ENCODE measurements around the gene DNAL1.
"Not testable (repeated sequence)": the region's sequence is repeated elsewhere in the genome, so short reads cannot be mapped to it uniquely, and the experiment has no call there.

The DNAL1 gene

GRCh38 chr14:73640796-73641365, 3.9 kb upstream of the DNAL1 start:
- DNase-seq (ENCODE audit: low read depth in 2 of 2), result no peak

DNA sequence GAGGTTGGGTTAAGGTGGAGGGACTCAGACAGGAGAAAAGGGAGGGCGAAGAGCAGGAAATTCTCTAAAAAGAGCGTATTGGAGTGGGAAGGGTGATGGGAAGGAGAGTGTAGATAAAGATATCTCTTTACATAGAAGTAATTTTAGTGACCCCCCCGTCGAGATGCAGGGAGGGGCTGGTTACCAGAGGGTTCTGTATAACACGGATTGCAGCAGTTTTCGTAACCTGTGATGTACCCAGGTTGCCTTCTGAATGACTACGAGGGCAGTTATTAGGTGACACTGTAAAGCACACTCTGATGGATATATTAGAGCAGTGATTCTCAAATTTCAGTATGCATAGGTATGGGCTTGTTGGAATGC, 443 bp downstream of the DNAL1 start:
- DNase-seq (ENCODE audit: low read depth in 2 of 2), result no peak

- no peak for DNase-seq (ENCODE audit: low read depth in 2 of 2)
Observed at GRCh38 chr14:73651005-73651404, 6.2 kb downstream of the DNAL1 start.

GRCh38 chr14:73655851-73656250, 11.1 kb downstream of the DNAL1 start:
- DNase-seq (ENCODE audit: low read depth in 2 of 2), result no peak

GRCh38 chr14:73659202-73659601, 14.4 kb downstream of the DNAL1 start:
- DNase-seq (ENCODE audit: low read depth in 2 of 2), result not testable (repeated sequence)

DNA sequence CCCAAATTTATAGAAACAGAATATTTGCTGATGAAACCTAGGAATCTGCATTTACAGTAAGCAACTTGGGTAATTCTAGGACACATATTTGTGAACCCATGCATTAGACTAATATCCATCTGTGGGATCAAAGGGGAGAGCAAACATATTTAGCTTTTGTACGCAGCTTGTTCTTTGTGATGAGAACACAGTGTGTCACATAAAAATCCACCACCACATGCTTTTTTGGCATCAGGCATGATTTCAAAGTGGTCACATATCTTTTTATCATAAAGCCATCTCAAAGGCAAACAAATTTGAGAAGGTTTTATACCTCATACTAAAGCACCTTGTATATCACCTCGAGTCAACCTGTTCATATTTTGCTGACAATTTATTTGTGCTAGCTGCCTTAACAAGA, 15.7 kb downstream of the DNAL1 start:
- DNase-seq (ENCODE audit: low read depth in 2 of 2), result no peak

GRCh38 chr14:73661872-73662271, 17.1 kb downstream of the DNAL1 start:
- no peak for DNase-seq (ENCODE audit: low read depth in 2 of 2)

GRCh38 chr14:73662487-73662943, 17.7 kb downstream of the DNAL1 start:
- peak; percentile 78 to 81 for DNase-seq (ENCODE audit: low read depth in 2 of 2)

DNA sequence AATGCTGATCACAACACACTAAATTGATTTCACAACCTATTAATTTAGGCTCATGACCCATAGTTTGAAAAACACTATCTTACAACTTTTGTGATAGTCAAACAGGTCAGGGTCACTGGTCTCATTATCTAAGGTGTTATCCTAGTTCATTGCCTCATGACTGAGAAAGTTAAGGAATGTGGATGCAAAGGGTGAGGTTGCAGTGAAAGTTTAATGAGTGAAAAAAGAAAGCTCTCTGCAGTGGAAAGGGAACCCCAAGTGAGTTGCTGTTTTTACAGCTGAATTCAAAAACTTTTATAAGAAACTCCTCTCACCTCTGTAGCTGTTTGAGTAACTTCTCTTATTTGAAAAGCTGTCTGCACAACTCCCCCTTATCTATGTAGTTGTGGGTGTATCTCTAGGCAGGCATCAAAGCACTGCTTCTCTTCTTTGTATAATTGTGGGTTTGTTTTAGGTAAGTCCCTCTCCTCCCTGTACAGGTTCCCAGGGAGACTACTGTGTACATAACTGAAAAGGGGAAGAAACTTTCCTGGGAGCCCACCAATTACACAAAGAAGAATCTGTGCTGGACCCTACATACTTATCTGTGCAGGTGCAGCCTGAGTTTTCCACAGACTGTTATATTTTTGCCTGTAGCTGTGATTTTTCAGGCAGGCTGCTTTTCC, 18.9 kb downstream of the DNAL1 start:
- DNase-seq (ENCODE audit: low read depth in 2 of 2), result no peak

GRCh38 chr14:73665130-73665529, 20.3 kb downstream of the DNAL1 start:
- no peak for DNase-seq (ENCODE audit: low read depth in 2 of 2)

GRCh38 chr14:73666583-73666982, 21.8 kb downstream of the DNAL1 start:
- DNase-seq (ENCODE audit: low read depth in 2 of 2), result no peak

DNA sequence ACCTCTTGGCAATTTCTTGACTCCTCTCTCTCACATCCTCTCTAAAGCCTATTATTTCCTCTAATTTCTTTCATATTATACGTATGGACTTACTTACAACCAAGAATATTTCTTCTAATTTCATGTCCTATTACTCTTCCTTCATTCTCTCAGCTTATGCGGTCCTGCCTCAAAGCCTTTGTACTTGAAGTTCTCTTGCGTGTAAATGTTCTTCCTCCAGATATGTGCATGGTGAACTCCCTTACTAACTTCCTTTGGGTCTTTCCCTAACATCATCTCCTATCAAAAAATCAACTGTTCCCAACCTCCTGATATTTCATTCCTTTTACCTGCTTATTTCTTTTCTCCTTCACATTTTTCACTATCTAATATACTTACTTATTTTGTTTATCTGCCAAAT, 23.1 kb downstream of the DNAL1 start:
- DNase-seq (ENCODE audit: low read depth in 2 of 2), result no peak

- no peak for DNase-seq (ENCODE audit: low read depth in 2 of 2)
Observed at GRCh38 chr14:73674986-73675385, 30.2 kb downstream of the DNAL1 start.

DNA sequence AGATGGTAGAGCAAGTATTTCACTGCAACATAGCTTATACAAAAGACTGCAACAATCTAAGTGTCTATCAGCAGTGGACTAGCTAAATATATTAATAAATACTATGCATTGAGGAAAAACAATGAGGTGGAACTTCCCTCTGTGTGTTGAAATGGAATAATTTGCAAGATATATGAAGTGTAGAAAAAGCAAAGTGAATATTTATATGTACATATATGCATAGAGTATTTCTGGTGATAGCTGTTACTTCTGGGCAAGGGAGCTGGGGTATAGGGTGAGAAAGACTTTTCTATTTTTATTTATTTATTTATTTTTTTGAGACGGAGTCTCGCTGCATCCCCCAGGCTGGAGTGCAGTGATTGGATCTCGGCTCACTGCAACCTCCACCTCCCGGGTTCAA, 33.9 kb downstream of the DNAL1 start:
- no peak for DNase-seq (ENCODE audit: low read depth in 2 of 2)

- no peak for DNase-seq (ENCODE audit: low read depth in 2 of 2)
Observed at GRCh38 chr14:73680821-73681220, 36.0 kb downstream of the DNAL1 start.

DNA sequence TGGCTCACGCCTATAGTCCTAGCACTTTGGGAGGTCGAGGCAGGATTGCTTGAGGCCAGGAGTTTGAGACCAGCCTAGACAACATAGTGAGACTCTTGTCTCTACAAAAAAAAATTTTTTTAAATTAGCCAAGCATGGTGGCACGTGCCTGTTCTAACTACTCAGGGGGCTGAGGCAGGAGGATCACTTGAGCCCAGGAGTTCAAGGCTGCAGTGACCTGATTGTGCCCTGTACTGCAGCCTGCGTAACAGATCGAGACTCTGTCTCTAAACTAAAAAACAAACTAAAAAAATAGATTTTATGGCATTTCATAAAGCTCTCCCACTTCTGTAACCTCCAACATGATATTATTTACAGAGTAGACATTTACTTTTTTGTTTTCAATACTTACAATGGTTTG, 39.8 kb downstream of the DNAL1 start:
- no peak for DNase-seq (ENCODE audit: low read depth in 2 of 2)

- DNase-seq (ENCODE audit: low read depth in 2 of 2), result no peak
Observed at GRCh38 chr14:73685328-73685727, 40.5 kb downstream of the DNAL1 start.

DNA sequence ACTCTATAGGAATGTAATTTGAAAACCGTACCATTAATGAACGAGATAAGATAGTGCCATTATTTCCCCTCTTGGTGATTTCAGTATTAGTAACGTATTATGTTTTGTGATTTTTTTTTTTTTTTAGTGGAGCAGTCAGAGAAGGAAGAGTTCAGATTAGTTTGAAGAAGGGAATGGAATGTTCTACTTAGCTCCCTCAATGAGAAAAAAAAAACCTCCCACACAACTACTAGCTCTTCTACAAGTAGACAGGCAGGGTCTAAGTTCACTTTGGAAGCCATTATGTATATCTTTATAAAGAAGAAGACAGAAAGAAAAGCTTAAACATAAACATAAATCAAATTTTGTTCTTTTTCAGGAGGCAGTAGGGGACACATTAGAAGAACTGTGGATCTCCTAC, 42.1 kb downstream of the DNAL1 start:
- DNase-seq (ENCODE audit: low read depth in 2 of 2), result no peak

DNA sequence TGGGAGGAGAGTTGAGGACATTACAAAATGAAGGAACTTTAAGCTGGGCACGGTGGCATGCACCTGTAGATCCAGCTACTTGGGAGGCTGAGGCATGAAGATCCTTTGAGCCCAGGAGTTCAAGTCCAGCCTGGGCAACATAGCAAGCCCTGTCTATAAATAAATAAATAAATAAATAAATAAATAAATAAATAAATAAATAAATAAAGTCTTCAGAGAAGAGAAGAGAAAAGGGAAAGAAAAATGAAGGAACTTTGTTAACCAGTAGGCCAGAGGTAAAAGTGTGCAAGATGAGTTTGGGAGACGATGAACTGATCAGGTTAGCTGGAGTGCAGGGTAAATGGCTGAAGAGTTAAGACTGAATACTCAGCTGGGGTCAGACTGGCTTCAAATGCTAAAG, 49.3 kb downstream of the DNAL1 start:
- DNase-seq (ENCODE audit: low read depth in 2 of 2), result no peak

DNA sequence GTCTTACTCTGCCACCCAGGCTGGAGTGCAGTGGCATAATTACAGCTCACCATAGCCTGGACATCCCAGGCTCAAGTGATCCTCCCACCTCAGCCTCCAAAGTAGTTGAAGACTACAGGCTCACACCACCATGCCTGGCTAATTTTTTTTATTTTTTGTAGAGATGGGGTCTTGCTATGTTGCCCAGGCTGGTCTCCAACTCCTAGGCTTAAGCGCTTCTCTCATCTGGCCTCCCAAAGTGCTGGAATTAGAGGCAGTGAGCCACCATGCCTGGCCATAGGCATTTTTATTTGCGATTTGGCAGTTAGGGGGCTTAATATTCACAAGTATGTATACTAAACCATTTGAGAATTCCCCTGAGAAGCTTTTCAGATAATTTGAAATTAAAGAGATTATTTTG, 50.3 kb downstream of the DNAL1 start:
- DNase-seq (ENCODE audit: low read depth in 2 of 2), result no peak

- DNase-seq (ENCODE audit: low read depth in 2 of 2), result no peak
Observed at GRCh38 chr14:73695997-73696396, 51.2 kb downstream of the DNAL1 start.

GRCh38 chr14:73696466-73697400, 51.9 kb downstream of the DNAL1 start:
- DNase-seq (ENCODE audit: low read depth in 2 of 2), result no peak

DNA sequence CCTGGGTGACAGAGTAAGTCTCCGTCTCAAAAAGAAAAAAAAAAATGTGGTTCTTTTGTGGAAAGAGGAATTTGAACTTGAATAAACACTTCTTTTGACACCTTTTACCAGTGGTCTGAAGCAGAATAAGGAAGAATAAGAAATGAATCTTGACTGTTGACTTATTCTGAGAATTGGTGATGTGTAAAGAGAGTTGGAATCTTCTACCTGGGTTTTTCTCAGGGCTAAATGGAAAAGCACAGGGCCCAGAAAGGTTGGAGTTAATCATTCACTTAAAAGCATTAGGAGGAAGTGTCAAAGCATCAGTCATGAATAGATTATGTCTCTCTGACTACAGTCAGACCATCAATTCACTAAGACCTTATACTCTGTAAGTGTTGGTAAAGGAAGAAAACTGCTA, 55.5 kb downstream of the DNAL1 start:
- DNase-seq (ENCODE audit: low read depth in 2 of 2), result no peak
